Measurements from ENCODE around the gene DNAAF1. TPM values are rescaled to one million over a fixed set of nuclear protein-coding genes. Genes with fewer than 3 reads are reported as not detected.
A peak's percentile ranks its signal among the peaks of the same experiment; 100 is the strongest.

The DNAAF1 gene
- total RNA-seq, 1 experiment from 2014 or later, result 0.07 TPM

GRCh38 chr16:84175350-84176081 lies 30.4 kb downstream of the DNAAF1 start:
- CTCF ChIA-PET, result interaction anchor here (0.6 to 1.9 kb wide), 4 partner anchors 11 to 185 kb away, joined by 3 to 10 read pairs (median 4); partner anchors contain the start of genes MBTPS1 and TAF1C
- Mint-ChIP-seq H3K4me3 (ENCODE audit: unreplicated experiment) (no peak overlapping the region), H3K36me3 (ENCODE audit: insufficient read depth, unreplicated experiment) (peaks cover 8% of the 10 kb centered on the region), H3K27ac (ENCODE audit: unreplicated experiment) (peak overlapping the region; percentile 36), H3K27me3 (ENCODE audit: insufficient read depth, unreplicated experiment) (no peaks in the 10 kb centered on the region), H3K9me3 (ENCODE audit: unreplicated experiment) (no peaks in the 10 kb centered on the region), H3K4me1 (ENCODE audit: low read depth, unreplicated experiment) (no peaks in the 10 kb centered on the region)
- no TSS peak for BruUV-seq (replicated peaks)
- peaks cover 16% of the 10 kb centered on the region for H3K4me1 ChIP-seq
- POLR2A ChIA-PET, result no interaction called here
- no peaks in the 10 kb centered on the region; the same call in 1 of the 2 replicates for H3K36me3 ChIP-seq (ENCODE audit: control insufficient read depth, insufficient read depth, low read length)
- DNase-seq, result peak; percentile 70 to 80
- H3K27me3 ChIP-seq (replicated peaks; ENCODE audit: control insufficient read depth, insufficient read depth, low read length), result no peaks in the 10 kb centered on the region
- intact Hi-C loops (cut with micrococcal nuclease; ENCODE audit: unreplicated experiment), result loop anchor here (1.0 to 2.0 kb wide), 3 partner anchors 30 to 91 kb away; partner anchors contain the start of genes DNAAF1, HSDL1 and MBTPS1
- no peaks in the 10 kb centered on the region for H3K9me3 ChIP-seq
- no peak overlapping the region for H3K4me3 ChIP-seq (ENCODE audit: low read depth, low read length)
- TF ChIP-seq CTCF (IDR thresholded peaks at IDR 0.05; ENCODE audit: insufficient read depth in 1 of 2, low read depth in 1 of 2, low read length in 1 of 2, severe bottlenecking in 1 of 2, unreplicated experiment in 1 of 2), result peak; percentile 67 to 69

GRCh38 chr16:84176192-84177053 lies 31.3 kb downstream of the DNAAF1 start:
- no peaks in the 10 kb centered on the region for H3K9me3 Mint-ChIP-seq (ENCODE audit: unreplicated experiment)
- ChIA-PET POLR2A (no interaction called here), CTCF (interaction anchor here (0.6 to 1.9 kb wide), 5 partner anchors 10 to 185 kb away, joined by 3 to 12 read pairs (median 4); partner anchors contain the start of genes DNAAF1, HSDL1, MBTPS1 and TAF1C)
- no peaks in the 10 kb centered on the region for H3K4me1 Mint-ChIP-seq (ENCODE audit: low read depth, unreplicated experiment)
- no peaks in the 10 kb centered on the region for H3K27me3 ChIP-seq (replicated peaks; ENCODE audit: control insufficient read depth, insufficient read depth, low read length)
- TF ChIP-seq CTCF (IDR thresholded peaks at IDR 0.05; ENCODE audit: insufficient read depth in 1 of 2, low read depth in 1 of 2, low read length in 1 of 2, severe bottlenecking in 1 of 2, unreplicated experiment in 1 of 2), result no peak
- no peak overlapping the region for H3K4me3 ChIP-seq (ENCODE audit: low read depth, low read length)
- H3K27me3 Mint-ChIP-seq (ENCODE audit: insufficient read depth, unreplicated experiment), result no peaks in the 10 kb centered on the region
- H3K27ac Mint-ChIP-seq (ENCODE audit: unreplicated experiment), result no peak overlapping the region
- H3K36me3 ChIP-seq (ENCODE audit: control insufficient read depth, insufficient read depth, low read length), result no peaks in the 10 kb centered on the region; the same call in none of the 2 replicates
- DNase-seq, result no peak
- peaks cover 16% of the 10 kb centered on the region for H3K4me1 ChIP-seq
- BruUV-seq (replicated peaks), result no TSS peak
- intact Hi-C loops (cut with micrococcal nuclease; ENCODE audit: unreplicated experiment), result no loop called here
- H3K9me3 ChIP-seq, result no peaks in the 10 kb centered on the region
- peaks cover 8% of the 10 kb centered on the region for H3K36me3 Mint-ChIP-seq (ENCODE audit: insufficient read depth, unreplicated experiment)
- no peak overlapping the region for H3K4me3 Mint-ChIP-seq (ENCODE audit: unreplicated experiment)

GRCh38 chr16:84177741-84178073 lies 32.6 kb downstream of the DNAAF1 start:
- H3K27ac Mint-ChIP-seq (ENCODE audit: unreplicated experiment), result no peak overlapping the region
- H3K4me1 Mint-ChIP-seq (ENCODE audit: low read depth, unreplicated experiment), result no peaks in the 10 kb centered on the region

More at GRCh38 chr16:84177741-84178073, 32.6 kb downstream of the DNAAF1 start:
- no peak overlapping the region for H3K4me3 Mint-ChIP-seq (ENCODE audit: unreplicated experiment)
- peaks cover 9% of the 10 kb centered on the region for H3K36me3 Mint-ChIP-seq (ENCODE audit: insufficient read depth, unreplicated experiment)
- Histone ChIP-seq H3K4me3 (ENCODE audit: low read depth, low read length) (no peak overlapping the region), H3K4me1 (peaks cover 16% of the 10 kb centered on the region), H3K36me3 (ENCODE audit: control insufficient read depth, insufficient read depth, low read length) (peaks cover under 1% of the 10 kb centered on the region), H3K9me3 (no peaks in the 10 kb centered on the region), H3K27me3 (replicated peaks; ENCODE audit: control insufficient read depth, insufficient read depth, low read length) (no peaks in the 10 kb centered on the region)
- intact Hi-C loops (cut with micrococcal nuclease; ENCODE audit: unreplicated experiment), result no loop called here
- ChIA-PET POLR2A (no interaction called here), CTCF (interaction anchor here (0.6 to 1.8 kb wide), 5 partner anchors 9 to 150 kb away, joined by 3 to 12 read pairs (median 5); partner anchors contain the start of genes DNAAF1, HSDL1 and TAF1C)
- TF ChIP-seq CTCF (IDR thresholded peaks at IDR 0.05; ENCODE audit: insufficient read depth in 1 of 2, low read depth in 1 of 2, low read length in 1 of 2, severe bottlenecking in 1 of 2, unreplicated experiment in 1 of 2), result no peak
- BruUV-seq (replicated peaks), result no TSS peak
- DNase-seq, result no peak
- H3K9me3 Mint-ChIP-seq (ENCODE audit: unreplicated experiment), result no peaks in the 10 kb centered on the region
- no peaks in the 10 kb centered on the region for H3K27me3 Mint-ChIP-seq (ENCODE audit: insufficient read depth, unreplicated experiment)

Data from Caco-2 (cell line).